GM18951 (cell line): Measurements from ENCODE around the gene SLC1A3.
A peak's percentile ranks its signal among the peaks of the same experiment; 100 is the strongest.

ENCODE experiments used
- POLR2A ChIP-seq: IDR thresholded peaks from 4 replicates; pipeline ENCODE4 v1.6.1; 2011; ENCODE audit warnings: mild to moderate bottlenecking; ENCODE audit not compliant: insufficient read length, insufficient read depth; ENCODE audit errors: extremely low read depth
- in situ Hi-C: fragments of 300-500 bp; cut with MboI; formaldehyde crosslinking; loops from one replicate; pipeline ENCODE4 v1.12.0; 2022; ENCODE audit warnings: low sequenced_read_pairs, mixed read lengths, inconsistent platforms; ENCODE audit not compliant: unreplicated experiment

The SLC1A3 gene

GRCh38 chr5:36722900-36723299 is 116.5 kb downstream of the SLC1A3 start:
- in situ Hi-C loops, result no loop called here
- TF ChIP-seq POLR2A, result no peak

- TF ChIP-seq POLR2A, result peak; percentile 45
- in situ Hi-C loops, result no loop called here
Measured at GRCh38 chr5:36723912-36724311, 117.5 kb downstream of the SLC1A3 start.

GRCh38 chr5:36724467-36725332 is 118.3 kb downstream of the SLC1A3 start:
- TF ChIP-seq POLR2A, result peak; percentile 70
- in situ Hi-C loops, result no loop called here

- in situ Hi-C loops, result no loop called here
Measured at GRCh38 chr5:36726317-36726716, 119.9 kb downstream of the SLC1A3 start.

GRCh38 chr5:36726767-36727166 is 120.4 kb downstream of the SLC1A3 start:
- TF ChIP-seq POLR2A, result no peak
- in situ Hi-C loops, result no loop called here

More at GRCh38 chr5:36726317-36726716, 119.9 kb downstream of the SLC1A3 start:
- TF ChIP-seq POLR2A, result no peak

- in situ Hi-C loops, result no loop called here
- TF ChIP-seq POLR2A, result no peak
Measured at GRCh38 chr5:36728697-36729543, 122.5 kb downstream of the SLC1A3 start.

GRCh38 chr5:36730537-36731216 is 124.3 kb downstream of the SLC1A3 start:
- in situ Hi-C loops, result no loop called here
- no peak for TF ChIP-seq POLR2A

GRCh38 chr5:36733183-36733582 is 126.8 kb downstream of the SLC1A3 start:
- TF ChIP-seq POLR2A, result no peak
- in situ Hi-C loops, result no loop called here

- TF ChIP-seq POLR2A, result no peak
- in situ Hi-C loops, result no loop called here
Measured at GRCh38 chr5:36734422-36734821, 128.0 kb downstream of the SLC1A3 start.

GRCh38 chr5:36735891-36736290 is 129.5 kb downstream of the SLC1A3 start:
- in situ Hi-C loops, result no loop called here
- no peak for TF ChIP-seq POLR2A
